MG63 (cell line): ENCODE data around the gene CCDC85C. TPM values are rescaled to one million over a fixed set of nuclear protein-coding genes. Genes with fewer than 3 reads are reported as not detected.
A peak's percentile ranks its signal among the peaks of the same experiment; 100 is the strongest.

Experiments used
- DNase-seq: peaks from one replicate; pipeline ENCODE4 v3.0.0-alpha.2; 2020
- H3K27me3 ChIP-seq: fragments of 250-450 bp; sonication (Bioruptor Pico); 2 replicates; pipeline ENCODE4 v1.5.1; 2020; ENCODE audit warnings: mild to moderate bottlenecking, moderate library complexity
- H3K36me3 ChIP-seq: fragments of 250-450 bp; sonication (Bioruptor Pico); 2 replicates; pipeline ENCODE4 v1.5.1; 2020; ENCODE audit warnings: mild to moderate bottlenecking, moderate library complexity
- H3K4me3 ChIP-seq: fragments of 250-450 bp; sonication (Bioruptor Pico); 2 replicates; pipeline ENCODE4 v1.5.1; 2020; ENCODE audit warnings: mild to moderate bottlenecking, moderate library complexity
- H3K9me3 ChIP-seq: fragments of 250-450 bp; sonication (Bioruptor Pico); 2 replicates; pipeline ENCODE4 v1.5.1; 2020; ENCODE audit warnings: mild to moderate bottlenecking, moderate library complexity
- total RNA-seq: library from RNA; depleted of rRNA; stranded (reverse); fragments of >200 nt; shearing (Covaris generic); gene quantifications from 2 replicates; pipeline ENCODE4 v1.2.3, GENCODE V29; 2014; ENCODE audit warnings: low replicate concordance

Gene CCDC85C
- total RNA-seq, 1 experiment from 2014 or later = 22.2 TPM

DNA sequence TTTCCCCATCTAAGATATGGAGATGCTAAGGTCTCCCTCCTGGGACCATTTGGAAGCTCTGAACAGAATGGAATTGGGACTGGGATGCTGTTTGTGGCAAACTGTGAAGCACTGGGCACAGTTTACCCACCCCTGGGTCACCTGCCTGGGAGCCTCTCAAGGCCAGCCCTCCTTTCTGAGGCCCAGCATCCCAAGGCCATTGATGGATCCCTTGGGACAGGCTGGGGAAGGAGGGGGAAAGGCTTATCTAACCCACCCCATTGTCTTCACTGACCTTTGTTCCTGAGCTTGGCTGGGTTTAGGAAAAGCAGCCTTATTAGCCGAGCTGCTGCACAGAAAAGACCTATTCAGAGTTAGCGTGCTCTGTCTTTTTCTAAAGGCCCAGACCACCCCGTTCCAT is 5.2 kb downstream of the CCDC85C start:
- DNase-seq = no peak
- no peaks in the 10 kb centered on the region for H3K9me3 ChIP-seq
- no peaks in the 10 kb centered on the region for H3K27me3 ChIP-seq
- no peaks in the 10 kb centered on the region for H3K36me3 ChIP-seq
- H3K4me3 ChIP-seq = no peak overlapping the region

DNA sequence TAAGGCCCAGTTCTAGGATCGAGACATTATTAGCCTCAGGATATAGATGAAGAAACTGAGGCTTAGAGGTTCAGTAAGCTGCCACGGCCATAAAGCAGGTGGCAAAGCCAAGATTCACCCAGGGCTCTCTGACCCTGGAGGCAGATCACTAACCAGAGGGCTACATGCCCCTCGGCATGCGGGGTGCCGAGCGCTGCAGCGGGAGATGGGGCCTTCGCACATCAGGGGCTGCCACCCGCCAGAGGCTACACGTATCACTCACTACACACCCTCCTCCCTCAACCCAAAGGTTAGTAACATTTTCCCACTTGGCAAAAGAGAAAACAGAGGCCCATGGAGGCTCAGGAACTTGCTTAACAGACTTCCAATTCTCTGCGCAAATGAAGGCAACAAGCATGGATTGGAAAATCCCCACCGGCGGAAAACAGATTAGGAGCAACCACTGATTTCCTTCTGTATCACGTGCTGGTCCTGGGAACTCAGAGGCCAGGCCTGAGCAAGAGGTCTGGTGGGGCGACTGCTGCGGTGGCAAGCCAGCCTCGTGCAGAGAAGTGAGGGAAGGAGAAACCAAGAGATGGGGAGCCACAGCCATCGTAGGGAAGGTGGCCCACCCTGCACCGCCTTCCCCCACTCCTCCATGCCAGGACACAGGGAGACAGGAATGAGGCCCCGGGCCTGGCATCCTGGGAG is 6.0 kb downstream of the CCDC85C start:
- H3K9me3 ChIP-seq = no peaks in the 10 kb centered on the region
- no peaks in the 10 kb centered on the region for H3K36me3 ChIP-seq
- no peak for DNase-seq
- no peaks in the 10 kb centered on the region for H3K27me3 ChIP-seq
- H3K4me3 ChIP-seq = no peak overlapping the region

DNA sequence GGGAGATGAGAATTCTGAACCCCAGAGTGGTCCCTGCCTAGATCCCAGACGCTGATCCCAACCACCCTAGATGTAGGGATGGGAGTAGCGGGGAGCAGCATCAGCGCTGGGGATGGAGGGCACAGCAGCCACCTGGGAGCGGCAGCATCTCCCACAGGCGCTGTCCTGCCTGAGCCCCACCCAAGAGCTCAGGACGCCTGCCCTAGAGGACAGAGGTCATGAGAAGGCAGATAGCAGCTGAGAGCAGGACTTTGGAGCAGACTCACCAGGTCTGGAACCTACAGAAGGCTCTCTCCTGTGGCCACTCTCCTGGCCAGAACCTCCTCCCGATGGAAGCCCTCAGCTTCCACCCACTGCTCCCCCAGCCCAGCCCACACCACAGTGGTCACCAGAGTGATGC is 7.2 kb downstream of the CCDC85C start:
- Histone ChIP-seq H3K36me3 (no peaks in the 10 kb centered on the region), H3K9me3 (no peaks in the 10 kb centered on the region), H3K27me3 (no peaks in the 10 kb centered on the region), H3K4me3 (no peak overlapping the region)
- DNase-seq = no peak

DNA sequence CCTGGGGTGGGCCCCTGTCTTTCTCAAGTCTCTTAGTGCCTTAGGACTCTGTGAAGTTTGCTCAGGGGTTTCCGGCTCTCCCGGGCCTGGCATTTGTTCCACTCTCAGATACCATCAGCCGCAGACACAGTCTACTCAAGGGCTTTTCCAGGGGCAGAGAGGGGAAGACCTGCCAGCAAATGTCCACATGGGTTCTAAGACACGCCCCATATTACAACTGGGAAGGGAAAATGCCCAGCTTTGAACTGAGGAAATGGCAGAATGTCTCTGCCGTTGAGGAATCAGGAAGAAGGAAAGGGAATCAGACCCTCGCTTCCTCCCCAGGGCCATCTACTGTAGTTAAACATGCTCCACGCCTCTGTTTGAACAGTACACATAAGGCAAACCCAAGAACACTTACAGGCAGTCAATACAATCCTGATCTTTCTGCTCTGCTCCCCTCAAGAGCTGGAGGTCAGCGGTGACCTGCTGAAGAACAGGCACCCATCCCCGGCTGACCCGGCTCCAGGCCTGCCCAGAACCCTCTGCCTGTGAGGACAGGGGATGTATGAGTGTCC is 7.9 kb downstream of the CCDC85C start:
- Histone ChIP-seq H3K4me3 (no peak overlapping the region), H3K9me3 (no peaks in the 10 kb centered on the region), H3K27me3 (no peaks in the 10 kb centered on the region), H3K36me3 (no peaks in the 10 kb centered on the region)
- no peak for DNase-seq

DNA sequence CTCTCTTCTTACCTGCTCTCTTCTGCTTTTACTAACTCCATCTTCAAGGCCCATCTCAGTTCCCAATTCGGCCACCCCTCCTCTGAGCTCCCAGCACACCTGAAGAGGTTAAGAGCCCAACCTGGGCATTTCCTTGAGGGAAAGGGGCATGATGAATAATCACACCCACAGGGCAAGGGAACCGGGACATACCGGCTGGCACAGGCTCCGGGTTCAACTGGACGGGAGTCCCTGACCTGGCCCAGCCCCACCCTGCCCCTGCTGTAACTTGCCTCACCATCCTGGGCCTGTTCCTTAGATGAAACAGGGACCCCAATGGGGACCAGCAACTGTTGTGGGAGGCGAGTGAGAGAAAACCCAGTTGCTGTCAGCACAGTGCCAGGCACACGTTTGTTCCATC is 8.5 kb downstream of the CCDC85C start:
- Histone ChIP-seq H3K27me3 (no peaks in the 10 kb centered on the region), H3K36me3 (no peaks in the 10 kb centered on the region), H3K9me3 (no peaks in the 10 kb centered on the region), H3K4me3 (no peak overlapping the region)
- no peak for DNase-seq

DNA sequence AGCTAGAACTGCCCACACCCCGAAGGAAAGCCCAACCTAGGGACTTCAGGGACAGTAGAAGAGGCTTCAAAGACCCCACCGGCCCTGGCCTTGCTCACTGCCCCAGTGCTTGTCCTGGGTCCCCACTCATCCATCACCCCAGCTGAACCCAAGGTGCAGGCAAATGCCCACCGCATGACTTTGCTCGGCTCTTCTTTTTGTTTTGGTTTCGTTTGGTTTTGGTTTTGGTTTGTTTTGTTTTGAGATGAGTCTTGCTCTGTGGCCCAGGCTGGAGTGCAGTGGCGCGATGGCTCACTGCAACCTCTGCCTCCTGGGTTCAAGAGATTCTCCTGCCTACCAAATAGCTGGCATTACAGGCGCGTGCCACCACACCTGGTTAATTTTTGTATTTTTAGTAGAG is 9.0 kb downstream of the CCDC85C start:
- no peak for DNase-seq
- Histone ChIP-seq H3K36me3 (no peaks in the 10 kb centered on the region), H3K27me3 (no peaks in the 10 kb centered on the region), H3K9me3 (no peaks in the 10 kb centered on the region), H3K4me3 (no peak overlapping the region)

DNA sequence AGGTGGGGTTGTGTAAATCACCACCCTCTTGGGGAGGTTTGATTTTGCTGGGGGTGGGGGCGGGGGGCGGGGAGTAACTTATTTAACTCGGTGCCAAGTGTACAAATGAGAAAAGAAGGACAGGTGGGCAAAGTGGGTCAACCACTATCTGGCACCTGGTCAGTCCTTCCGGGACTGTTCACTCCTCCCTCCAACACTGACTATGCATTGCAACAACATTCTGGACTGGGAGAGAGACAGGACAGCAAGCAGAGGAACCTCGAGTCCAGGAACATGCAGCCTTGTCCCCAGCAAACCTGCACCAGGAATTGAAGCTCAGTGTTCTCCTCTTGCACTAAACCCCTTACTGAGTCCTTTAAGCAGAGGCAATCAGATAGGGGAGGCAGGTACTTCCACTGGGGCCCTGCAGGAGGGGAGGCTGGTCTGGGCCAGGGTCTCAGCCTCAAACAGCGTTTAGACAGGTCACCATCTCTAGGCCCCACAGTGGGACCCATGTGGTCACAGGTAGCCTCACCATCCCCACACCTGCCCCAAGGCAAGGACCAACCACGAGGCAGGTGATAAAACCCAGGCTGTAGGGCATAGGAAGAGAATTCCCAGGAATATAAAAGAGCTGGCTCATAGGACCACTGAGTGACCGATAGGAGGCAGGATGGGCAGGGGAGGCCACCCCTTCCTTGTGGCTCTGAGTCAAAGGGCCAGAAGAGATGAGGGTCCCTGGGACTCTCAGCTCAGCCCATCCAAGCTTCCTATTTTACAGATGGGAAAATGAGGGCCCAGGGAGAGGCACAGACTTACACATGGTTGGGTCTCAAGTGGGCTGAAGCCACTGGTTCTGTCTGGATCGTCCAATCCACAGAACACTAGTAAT is 9.8 kb downstream of the CCDC85C start:
- Histone ChIP-seq H3K27me3 (no peaks in the 10 kb centered on the region), H3K36me3 (no peaks in the 10 kb centered on the region), H3K9me3 (no peaks in the 10 kb centered on the region), H3K4me3 (no peak overlapping the region)
- no peak for DNase-seq

DNA sequence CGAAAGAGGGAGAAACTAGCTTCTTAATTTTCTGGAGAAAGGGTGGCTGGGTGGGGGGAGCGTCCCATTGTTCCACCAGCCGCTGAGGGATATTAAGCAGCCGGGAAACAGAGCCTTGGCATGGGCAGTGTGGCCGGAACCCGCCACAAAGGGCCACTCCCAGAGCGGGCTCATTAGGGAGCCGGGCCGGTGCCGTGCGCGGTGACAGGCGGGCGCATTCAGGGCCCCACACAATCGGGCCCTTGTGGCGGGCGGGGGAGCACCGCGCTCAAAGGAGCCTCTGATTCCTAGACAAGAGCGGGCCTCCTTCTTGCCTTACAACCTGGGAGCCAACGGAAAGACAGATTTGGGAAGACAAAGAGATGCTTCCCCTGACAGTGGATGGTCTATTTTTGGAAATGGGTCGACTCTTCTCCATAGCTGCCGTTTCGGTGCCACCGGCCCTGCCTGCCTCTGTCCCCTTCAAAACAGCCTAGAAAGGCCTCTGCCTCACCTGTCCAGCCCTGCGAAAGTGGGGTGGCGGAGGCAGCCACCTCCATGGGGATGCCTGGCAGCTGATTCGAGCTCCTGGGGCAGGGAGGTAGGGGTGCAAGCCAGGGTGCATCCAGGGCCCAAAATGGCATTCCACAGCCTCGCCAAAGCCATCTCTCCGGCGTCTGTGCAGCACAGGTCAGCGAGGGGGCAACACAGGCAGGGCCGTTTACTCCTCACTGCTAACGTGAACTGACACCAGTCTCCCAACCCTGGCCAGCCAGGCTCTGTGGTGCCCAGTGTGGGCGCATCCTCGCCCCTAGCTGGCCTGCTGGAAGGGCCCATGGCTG is 10.9 kb downstream of the CCDC85C start:
- DNase-seq = no peak
- H3K4me3 ChIP-seq = no peak overlapping the region
- H3K36me3 ChIP-seq = no peaks in the 10 kb centered on the region
- H3K27me3 ChIP-seq = no peaks in the 10 kb centered on the region
- H3K9me3 ChIP-seq = no peaks in the 10 kb centered on the region

DNA sequence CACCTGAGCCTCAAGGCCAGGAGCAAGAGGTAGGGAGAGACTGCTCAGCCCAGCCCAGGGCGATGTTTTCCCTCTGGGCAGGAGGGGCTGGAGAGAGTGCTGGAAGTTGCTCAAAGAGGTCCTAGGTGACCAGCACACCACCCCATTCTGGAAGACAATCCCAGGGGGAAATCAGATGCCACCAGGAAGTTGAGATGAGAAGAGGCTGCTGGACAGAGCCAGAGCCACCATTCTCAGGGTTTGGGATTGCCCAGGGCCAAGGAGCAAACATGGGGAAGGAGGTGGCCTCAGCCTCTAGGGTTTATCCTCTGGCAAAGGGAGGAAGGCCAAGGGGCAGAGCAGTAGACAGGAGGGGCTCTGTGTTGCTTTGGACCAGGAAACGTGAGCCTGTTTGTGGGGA is 11.6 kb downstream of the CCDC85C start:
- H3K27me3 ChIP-seq = no peaks in the 10 kb centered on the region
- H3K9me3 ChIP-seq = no peaks in the 10 kb centered on the region
- H3K36me3 ChIP-seq = no peaks in the 10 kb centered on the region
- no peak overlapping the region for H3K4me3 ChIP-seq
- DNase-seq = no peak

DNA sequence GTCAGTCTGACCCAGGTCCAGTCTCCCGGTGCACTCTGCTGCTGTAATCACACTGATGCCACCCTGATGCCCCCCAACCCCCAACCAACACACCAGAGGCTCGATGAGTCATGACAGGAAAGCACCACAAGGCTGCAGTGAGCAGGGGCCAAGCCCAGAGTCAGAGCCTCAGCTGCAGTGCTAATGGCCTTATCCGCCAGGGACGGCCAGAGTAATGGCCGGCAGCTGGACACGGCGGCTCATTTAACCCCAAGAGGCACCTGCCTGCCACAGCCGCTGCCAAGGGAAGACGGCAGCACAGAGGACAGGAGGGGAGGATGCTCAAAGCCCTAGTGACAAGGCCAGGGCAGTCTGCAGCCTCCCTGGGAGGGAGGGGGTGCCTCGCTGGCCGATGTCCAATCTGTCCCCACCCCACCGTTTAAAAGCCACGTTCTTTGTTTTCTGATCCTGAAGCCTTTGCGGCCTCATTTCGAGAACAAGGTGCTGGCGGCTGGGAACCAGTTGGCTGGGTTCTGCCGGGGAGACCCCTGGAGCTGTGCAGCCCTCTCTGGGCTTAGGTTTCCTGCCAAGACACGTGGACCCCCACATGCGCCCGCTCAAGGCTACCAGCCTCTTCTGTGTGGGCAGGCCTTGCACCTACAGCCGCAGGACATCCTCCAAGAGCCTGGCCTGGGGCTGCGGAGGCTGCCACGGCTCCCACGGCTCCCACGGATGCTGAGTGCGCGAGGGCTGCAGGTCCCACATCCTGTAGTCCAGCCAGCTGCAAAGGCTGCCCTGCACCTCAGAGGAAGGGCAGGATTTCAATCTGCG is 13.1 kb downstream of the CCDC85C start:
- H3K4me3 ChIP-seq = no peak overlapping the region
- H3K27me3 ChIP-seq = no peaks in the 10 kb centered on the region
- peak; percentile 79 for DNase-seq
- H3K36me3 ChIP-seq = no peaks in the 10 kb centered on the region
- H3K9me3 ChIP-seq = no peaks in the 10 kb centered on the region

DNA sequence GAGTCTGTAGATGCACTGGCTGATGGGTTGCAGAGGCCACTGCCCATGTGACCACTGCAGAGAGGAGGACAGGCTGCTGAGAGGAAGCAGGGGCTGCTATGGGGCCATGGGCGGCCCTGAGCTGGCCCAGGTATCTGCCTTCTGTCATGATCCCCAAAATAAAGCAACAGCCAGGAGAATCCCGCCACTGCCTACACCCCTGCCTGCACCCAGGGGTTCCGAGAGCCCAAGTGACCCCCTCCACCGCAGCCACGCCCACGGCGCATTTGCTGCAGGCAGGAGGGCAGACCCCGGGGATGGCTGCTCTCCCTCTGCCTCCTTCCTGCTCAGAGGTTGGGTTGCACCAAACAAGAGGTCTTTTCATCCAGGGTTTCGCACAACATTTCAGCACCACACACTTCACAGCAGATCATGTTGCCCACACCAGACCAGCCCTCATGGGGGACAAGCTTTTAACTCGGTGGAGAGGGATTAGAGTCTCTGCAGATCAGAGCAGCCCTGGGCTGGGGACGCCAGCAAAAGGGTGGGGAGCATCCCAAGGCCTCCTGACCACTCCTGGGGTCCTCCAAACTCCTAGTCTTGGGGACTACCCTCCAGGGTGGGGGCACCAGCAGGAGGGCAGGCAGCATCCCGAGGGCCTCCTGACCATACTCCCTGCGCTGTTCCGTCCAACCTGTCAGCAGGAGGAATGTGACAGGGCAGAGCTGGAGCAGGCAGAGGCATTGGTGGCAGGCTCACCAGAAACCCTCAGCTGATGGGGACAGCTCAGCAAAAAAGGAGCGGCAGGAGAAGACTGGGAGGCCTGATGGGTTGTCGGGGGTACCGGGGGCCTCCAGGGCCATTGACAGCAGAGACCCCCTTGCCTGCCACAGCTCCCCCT is 14.1 kb downstream of the CCDC85C start:
- no peak overlapping the region for H3K4me3 ChIP-seq
- no peak for DNase-seq

DNA sequence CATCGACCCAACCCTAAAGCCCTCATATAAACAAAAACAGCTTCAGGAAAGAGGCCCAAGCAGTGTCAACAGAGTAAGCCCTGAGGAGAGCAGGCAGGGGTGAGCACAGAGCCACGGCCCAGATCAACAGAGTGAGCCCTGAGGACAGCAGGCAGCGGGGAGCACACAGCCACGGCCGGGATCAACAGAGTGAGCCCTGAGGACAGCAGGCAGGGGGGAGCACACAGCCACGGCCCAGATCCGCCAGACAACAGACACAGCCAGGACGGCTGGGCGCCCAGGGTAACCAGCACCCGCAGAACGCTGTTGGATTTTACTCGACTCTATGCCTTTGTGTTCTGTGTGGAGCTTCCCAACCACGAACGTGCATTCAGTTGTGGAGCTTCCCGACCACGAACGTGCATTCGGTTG is 15.0 kb downstream of the CCDC85C start:
- Histone ChIP-seq H3K27me3 (no peaks in the 10 kb centered on the region), H3K36me3 (no peaks in the 10 kb centered on the region)
- no peak for DNase-seq

More for the DNA sequence above, 14.1 kb downstream of the CCDC85C start:
- no peaks in the 10 kb centered on the region for H3K9me3 ChIP-seq
- H3K36me3 ChIP-seq = no peaks in the 10 kb centered on the region
- H3K27me3 ChIP-seq = no peaks in the 10 kb centered on the region

DNA sequence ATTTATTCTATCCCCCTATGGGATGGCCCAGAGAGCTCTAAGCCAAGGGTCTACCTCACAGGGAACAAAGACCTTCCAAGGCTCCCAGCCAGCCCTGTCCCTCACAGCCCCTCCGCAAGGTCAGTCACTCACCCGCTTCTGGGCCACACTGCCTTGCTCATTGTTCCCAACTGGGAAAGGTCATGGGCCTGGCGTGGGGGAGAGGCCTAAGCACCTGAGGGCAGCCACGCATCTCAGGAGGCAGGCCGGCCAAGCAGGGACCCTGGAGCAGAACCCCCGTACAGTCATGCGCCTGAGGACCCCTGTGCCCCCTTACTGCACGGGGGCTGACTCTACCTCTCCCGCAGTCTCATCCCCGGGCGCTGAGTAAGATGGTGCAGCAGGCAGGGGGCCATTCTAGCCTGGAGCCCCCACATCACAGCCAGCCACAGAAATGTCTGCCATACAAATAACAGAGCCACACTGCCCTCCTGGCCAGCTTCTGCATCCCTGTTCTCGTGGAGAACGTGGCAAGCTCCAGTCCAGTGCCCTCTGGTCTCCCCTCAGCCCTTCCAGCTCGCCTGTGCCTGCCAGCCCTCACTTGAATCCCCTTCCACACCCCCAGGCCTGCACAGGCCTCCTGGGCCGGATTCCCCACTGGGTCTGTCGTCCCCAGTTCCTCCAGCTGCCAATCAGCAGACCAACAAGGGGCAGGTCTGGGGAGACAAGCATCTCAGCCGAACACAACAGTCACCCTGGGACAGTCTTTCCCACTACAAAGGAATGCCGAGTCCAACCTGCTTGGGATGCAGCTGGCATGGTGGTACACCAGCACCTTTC is 16.3 kb downstream of the CCDC85C start:
- DNase-seq = no peak
- H3K9me3 ChIP-seq = no peaks in the 10 kb centered on the region
- no peaks in the 10 kb centered on the region for H3K27me3 ChIP-seq
- H3K36me3 ChIP-seq = no peaks in the 10 kb centered on the region
- no peak overlapping the region for H3K4me3 ChIP-seq

More for the DNA sequence above, 15.0 kb downstream of the CCDC85C start:
- H3K4me3 ChIP-seq = no peak overlapping the region
- no peaks in the 10 kb centered on the region for H3K9me3 ChIP-seq

DNA sequence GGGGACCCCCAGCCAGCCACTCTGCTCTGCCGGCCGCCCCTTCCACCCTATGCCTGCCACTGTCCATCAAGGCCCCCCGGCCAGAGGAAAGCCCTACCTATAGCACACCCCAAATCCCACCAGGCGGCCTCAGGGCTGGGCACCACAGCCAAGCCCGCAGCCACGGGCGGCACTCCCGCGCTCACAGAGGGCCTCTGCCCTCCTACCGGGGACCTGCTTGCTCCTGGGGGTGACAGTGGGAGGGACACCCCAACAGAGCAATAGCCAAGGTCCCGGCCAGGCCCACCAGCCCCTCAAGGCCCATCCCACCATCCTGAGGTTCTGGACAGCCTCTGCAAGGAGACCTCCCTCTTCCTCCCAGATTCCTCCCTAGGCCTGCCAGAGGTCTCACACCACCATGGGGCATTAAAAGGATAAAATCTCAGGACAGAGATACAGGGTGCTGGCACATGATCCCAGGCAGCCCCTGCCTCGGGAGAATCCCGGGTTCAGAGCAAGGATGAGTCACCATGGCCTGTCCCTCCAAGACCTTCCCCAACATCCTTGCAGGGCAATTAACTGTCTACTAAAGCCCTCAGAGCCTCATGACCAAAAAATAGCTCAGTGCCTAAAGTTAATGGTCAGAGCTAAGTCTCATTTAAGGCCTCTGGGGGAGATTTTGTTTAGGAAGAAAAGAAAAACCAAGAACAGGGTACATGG is 17.1 kb downstream of the CCDC85C start:
- Histone ChIP-seq H3K4me3 (no peak overlapping the region), H3K36me3 (no peaks in the 10 kb centered on the region), H3K9me3 (no peaks in the 10 kb centered on the region), H3K27me3 (no peaks in the 10 kb centered on the region)
- peak; percentile 37 for DNase-seq
